Dedifferentiated amniotic fluid mesenchymal stem cell (primary cell): ENCODE measurements around the gene IFI16.
"Not testable (repeated sequence)": the region's sequence is repeated elsewhere in the genome, so short reads cannot be mapped to it uniquely, and the experiment has no call there.

Source experiments
- DNase-seq: peaks from one replicate; pipeline ENCODE4 v3.0.0-alpha.2; 2016; ENCODE audit errors: extremely low spot score

IFI16 gene

GRCh38 chr1:159092036-159092760, 82.5 kb downstream of the IFI16 start:
- peak; percentile 63 for DNase-seq

GRCh38 chr1:159098596-159098995, 88.9 kb downstream of the IFI16 start:
- no peak for DNase-seq

GRCh38 chr1:159100589-159100988, 90.9 kb downstream of the IFI16 start:
- no peak for DNase-seq

- not testable (repeated sequence) for DNase-seq
These were observed 93.3 kb downstream of the IFI16 start for GRCh38 chr1:159103021-159103420.
